HCT116 (cell line): ENCODE measurements around the gene TLCD3A.

ENCODE experiments used
- POLR2AphosphoS5 ChIP-seq: IDR thresholded peaks from 2 replicates; pipeline ENCODE4 v1.6.1; 2011; ENCODE audit warnings: mild to moderate bottlenecking, low read depth, low read length, moderate library complexity
- TCF7L2 ChIP-seq: IDR thresholded peaks from 2 replicates; pipeline ENCODE4 v1.7.0; 2011; ENCODE audit warnings: borderline replicate concordance, inconsistent platforms; ENCODE audit not compliant: insufficient read depth, insufficient read length; ENCODE audit errors: extremely low read depth
- YY1 ChIP-seq: IDR thresholded peaks from 2 replicates; pipeline ENCODE4 v1.6.1; 2011; ENCODE audit warnings: low read length, low read depth, moderate library complexity, mild to moderate bottlenecking; ENCODE audit not compliant: insufficient replicate concordance; ENCODE audit errors: extremely low read depth
- TF ChIP-seq, protein P1 (sequence below): IDR thresholded peaks from 2 replicates; pipeline ENCODE4 v1.6.1; 2012

DNA sequence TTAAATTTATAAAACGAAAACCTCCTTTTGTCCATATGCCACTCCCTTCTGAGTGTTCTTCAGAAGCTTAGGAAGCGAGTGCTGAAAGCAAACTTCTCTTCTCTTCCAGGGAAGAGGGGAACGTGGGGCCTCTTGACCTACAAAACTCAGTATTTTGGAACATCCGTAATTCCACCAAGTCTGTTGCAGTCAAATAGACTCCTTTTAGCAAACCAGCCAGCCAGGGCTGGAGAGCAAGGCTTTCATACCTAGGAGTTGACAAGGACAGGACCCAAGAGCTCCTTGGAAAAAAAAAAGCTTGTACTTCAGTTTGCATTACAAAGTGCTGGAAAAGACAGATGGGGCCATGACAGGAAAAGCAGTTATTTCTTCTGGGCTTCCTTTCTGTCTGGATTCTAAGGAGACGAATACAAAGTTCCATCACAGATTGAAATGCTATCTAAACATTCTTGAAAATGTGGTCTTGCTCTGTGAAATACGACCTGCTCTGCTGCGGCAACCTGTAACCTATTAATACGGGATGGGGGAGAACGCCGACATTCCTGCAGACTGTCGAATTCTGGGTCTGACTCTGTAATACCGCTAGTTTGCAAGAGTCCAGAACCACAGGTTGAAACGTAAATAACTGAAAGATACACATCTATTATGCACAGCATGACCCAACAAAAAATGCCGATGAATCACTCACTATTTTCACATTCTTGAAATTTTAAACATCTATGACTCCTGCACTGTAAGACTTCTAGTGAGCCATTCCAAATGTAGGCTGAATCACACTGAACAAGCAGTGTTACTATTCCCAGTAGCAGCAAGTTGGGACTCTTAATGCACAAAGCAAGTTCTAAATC, 38.4 kb upstream of the TLCD3A start:
- TF ChIP-seq, protein P1, sequence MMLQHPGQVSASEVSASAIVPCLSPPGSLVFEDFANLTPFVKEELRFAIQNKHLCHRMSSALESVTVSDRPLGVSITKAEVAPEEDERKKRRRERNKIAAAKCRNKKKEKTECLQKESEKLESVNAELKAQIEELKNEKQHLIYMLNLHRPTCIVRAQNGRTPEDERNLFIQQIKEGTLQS = no peak
- TF ChIP-seq POLR2AphosphoS5 (no peak), YY1 (no peak), TCF7L2 (no peak)
